SIG-M5 (cell line): ENCODE measurements around the gene CCHCR1.
"Not testable (repeated sequence)": the region's sequence is repeated elsewhere in the genome, so short reads cannot be mapped to it uniquely, and the experiment has no call there.

ENCODE experiments used
- DNase-seq: peaks from one replicate; lab custom pipeline; 2025; lab: John Stamatoyannopoulos, UW

CCHCR1 gene

GRCh38 chr6:31183859-31184258, 26.3 kb upstream of the CCHCR1 start:
- not testable (repeated sequence) for DNase-seq

- DNase-seq, result not testable (repeated sequence)
Measured at GRCh38 chr6:31183287-31183686, 25.7 kb upstream of the CCHCR1 start.

- DNase-seq, result no peak
Measured at GRCh38 chr6:31180500-31180899, 22.9 kb upstream of the CCHCR1 start.

- DNase-seq, result no peak
Measured at GRCh38 chr6:31179896-31180295, 22.3 kb upstream of the CCHCR1 start.

GRCh38 chr6:31179042-31179386, 21.4 kb upstream of the CCHCR1 start:
- no peak for DNase-seq

- DNase-seq, result no peak
Measured at GRCh38 chr6:31178143-31179041, 20.8 kb upstream of the CCHCR1 start.

- DNase-seq, result no peak
Measured at GRCh38 chr6:31175971-31176370, 18.4 kb upstream of the CCHCR1 start.

- no peak for DNase-seq
Measured at GRCh38 chr6:31174378-31174777, 16.8 kb upstream of the CCHCR1 start.

- DNase-seq, result no peak
Measured at GRCh38 chr6:31173406-31173805, 15.8 kb upstream of the CCHCR1 start.

- DNase-seq, result no peak
Measured at GRCh38 chr6:31172973-31173384, 15.4 kb upstream of the CCHCR1 start.

GRCh38 chr6:31171931-31172905, 14.6 kb upstream of the CCHCR1 start:
- DNase-seq, result no peak

GRCh38 chr6:31170987-31171671, 13.5 kb upstream of the CCHCR1 start:
- DNase-seq, result no peak

- DNase-seq, result no peak
Measured at GRCh38 chr6:31170600-31170881, 12.9 kb upstream of the CCHCR1 start, which contains the start of gene POU5F1. POU5F1 (minus strand) TSS chr6:31170682; CDS start chr6:31170620, 62 bp downstream.

GRCh38 chr6:31169858-31170599, 12.4 kb upstream of the CCHCR1 start:
- not testable (repeated sequence) for DNase-seq

GRCh38 chr6:31169123-31169857, 11.7 kb upstream of the CCHCR1 start:
- no peak for DNase-seq

- DNase-seq, result no peak
Measured at GRCh38 chr6:31168606-31169005, 11.0 kb upstream of the CCHCR1 start.

GRCh38 chr6:31165986-31166385, 8.4 kb upstream of the CCHCR1 start:
- no peak for DNase-seq

GRCh38 chr6:31165064-31165832, 7.6 kb upstream of the CCHCR1 start:
- DNase-seq, result not testable (repeated sequence)

- DNase-seq, result not testable (repeated sequence)
Measured at GRCh38 chr6:31164475-31165063, 7.0 kb upstream of the CCHCR1 start.

- DNase-seq, result no peak
Measured at GRCh38 chr6:31163922-31164321, 6.3 kb upstream of the CCHCR1 start.
